ENCODE measurements around the gene RBM47.
"Not testable (repeated sequence)": the region's sequence is repeated elsewhere in the genome, so short reads cannot be mapped to it uniquely, and the experiment has no call there.

Gene RBM47

DNA sequence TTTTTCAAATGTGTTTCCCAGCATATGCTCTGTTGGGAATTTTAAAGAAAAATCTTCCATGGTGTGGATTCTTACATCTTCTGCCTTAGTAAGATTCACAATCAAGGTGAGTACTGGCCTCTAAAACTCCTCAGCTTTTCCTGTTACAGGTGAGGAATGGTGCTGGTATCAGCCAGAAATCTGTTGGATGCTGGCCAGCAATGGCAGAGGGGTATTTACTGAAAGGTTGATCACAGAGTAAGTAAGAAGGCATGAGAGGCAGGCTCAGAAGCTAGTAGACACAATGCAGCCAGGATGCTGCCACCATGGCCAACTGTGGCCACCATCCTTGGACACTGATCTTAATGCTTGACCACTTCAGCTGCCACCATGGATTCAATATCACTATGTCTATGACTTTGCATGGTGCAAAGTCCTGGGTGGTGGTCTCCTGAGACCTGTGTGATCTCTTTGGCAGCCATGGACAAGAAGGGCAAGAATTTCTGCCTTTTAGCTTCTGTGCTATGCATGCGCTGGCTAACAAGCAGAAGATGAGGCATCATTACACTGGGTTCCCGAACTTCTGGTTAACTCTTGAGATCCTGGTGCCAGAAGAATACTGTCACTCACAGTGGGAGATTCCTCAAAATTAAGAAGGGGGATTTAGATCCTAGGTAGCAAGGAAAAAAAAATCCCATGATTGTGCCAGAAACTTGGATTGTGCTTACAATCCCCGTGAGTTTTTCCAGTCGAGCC lies 234.3 kb downstream of the RBM47 start:
- no peaks in the 10 kb centered on the region for H4K20me1 ChIP-seq (ENCODE audit: low read depth, low read length)
- no peak overlapping the region for H3K4me3 ChIP-seq (ENCODE audit: insufficient read depth, low read length, poor library complexity, severe bottlenecking)
- no peaks in the 10 kb centered on the region for H3K9me3 ChIP-seq (ENCODE audit: insufficient read depth, low read length)
- H3K4me2 ChIP-seq (ENCODE audit: low read depth, low read length, poor library complexity, severe bottlenecking) = no peak overlapping the region
- no peaks in the 10 kb centered on the region for H3K79me2 ChIP-seq (ENCODE audit: insufficient read depth, low read length)
- H3K9me2 ChIP-seq (replicated peaks; ENCODE audit: insufficient read depth, low read length) = no peaks in the 10 kb centered on the region
- H3F3A ChIP-seq (ENCODE audit: insufficient read depth) = no peaks in the 10 kb centered on the region
- H3K27me3 ChIP-seq (ENCODE audit: low read length) = no peaks in the 10 kb centered on the region
- H3K27ac ChIP-seq (ENCODE audit: low read depth, low read length) = no peak overlapping the region
- H3K36me3 ChIP-seq (ENCODE audit: low read length) = no peaks in the 10 kb centered on the region
- H3K9ac ChIP-seq (ENCODE audit: low read length) = no peak overlapping the region
- no peak overlapping the region for H2AFZ ChIP-seq (ENCODE audit: low read depth, low read length, severe bottlenecking)
- TF ChIP-seq EZH2phosphoT487 (conservative IDR thresholded peaks at IDR 0.05; ENCODE audit: low read length) = no peak
- TF ChIP-seq, protein P1, sequence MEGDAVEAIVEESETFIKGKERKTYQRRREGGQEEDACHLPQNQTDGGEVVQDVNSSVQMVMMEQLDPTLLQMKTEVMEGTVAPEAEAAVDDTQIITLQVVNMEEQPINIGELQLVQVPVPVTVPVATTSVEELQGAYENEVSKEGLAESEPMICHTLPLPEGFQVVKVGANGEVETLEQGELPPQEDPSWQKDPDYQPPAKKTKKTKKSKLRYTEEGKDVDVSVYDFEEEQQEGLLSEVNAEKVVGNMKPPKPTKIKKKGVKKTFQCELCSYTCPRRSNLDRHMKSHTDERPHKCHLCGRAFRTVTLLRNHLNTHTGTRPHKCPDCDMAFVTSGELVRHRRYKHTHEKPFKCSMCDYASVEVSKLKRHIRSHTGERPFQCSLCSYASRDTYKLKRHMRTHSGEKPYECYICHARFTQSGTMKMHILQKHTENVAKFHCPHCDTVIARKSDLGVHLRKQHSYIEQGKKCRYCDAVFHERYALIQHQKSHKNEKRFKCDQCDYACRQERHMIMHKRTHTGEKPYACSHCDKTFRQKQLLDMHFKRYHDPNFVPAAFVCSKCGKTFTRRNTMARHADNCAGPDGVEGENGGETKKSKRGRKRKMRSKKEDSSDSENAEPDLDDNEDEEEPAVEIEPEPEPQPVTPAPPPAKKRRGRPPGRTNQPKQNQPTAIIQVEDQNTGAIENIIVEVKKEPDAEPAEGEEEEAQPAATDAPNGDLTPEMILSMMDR (IDR thresholded peaks at IDR 0.05; ENCODE audit: insufficient read depth, low read length, poor library complexity, severe bottlenecking) = no peak

DNA sequence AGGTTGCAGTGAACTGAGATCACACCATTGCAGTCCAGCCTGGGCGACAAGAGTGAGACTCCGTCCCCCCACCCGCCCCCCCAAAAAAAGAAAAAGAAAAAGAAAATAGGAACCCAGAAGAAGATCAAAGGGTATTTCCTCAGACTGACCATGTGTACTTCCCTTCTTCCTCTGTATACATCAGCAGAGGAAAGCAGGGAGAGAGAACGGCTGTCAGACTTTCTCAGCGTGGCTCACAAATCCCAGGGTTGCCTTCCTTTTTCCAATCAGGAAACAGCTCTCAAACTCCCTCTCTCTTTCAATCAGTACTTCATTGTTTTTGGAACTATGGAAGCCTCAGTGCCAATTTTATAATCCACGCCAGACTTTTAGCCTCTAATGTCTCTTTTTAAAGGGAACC lies 235.4 kb downstream of the RBM47 start:
- Histone ChIP-seq H3K9me3 (ENCODE audit: insufficient read depth, low read length) (no peaks in the 10 kb centered on the region), H3K27ac (ENCODE audit: low read depth, low read length) (no peak overlapping the region), H3K4me3 (ENCODE audit: insufficient read depth, low read length, poor library complexity, severe bottlenecking) (no peak overlapping the region), H3K27me3 (ENCODE audit: low read length) (no peaks in the 10 kb centered on the region), H3K36me3 (ENCODE audit: low read length) (no peaks in the 10 kb centered on the region), H3K79me2 (ENCODE audit: insufficient read depth, low read length) (no peaks in the 10 kb centered on the region), H3K4me2 (ENCODE audit: low read depth, low read length, poor library complexity, severe bottlenecking) (no peak overlapping the region), H4K20me1 (ENCODE audit: low read depth, low read length) (no peaks in the 10 kb centered on the region), H2AFZ (ENCODE audit: low read depth, low read length, severe bottlenecking) (no peak overlapping the region), H3F3A (ENCODE audit: insufficient read depth) (no peaks in the 10 kb centered on the region), H3K9me2 (replicated peaks; ENCODE audit: insufficient read depth, low read length) (no peaks in the 10 kb centered on the region), H3K9ac (ENCODE audit: low read length) (no peak overlapping the region)
- TF ChIP-seq EZH2phosphoT487 (conservative IDR thresholded peaks at IDR 0.05; ENCODE audit: low read length) = no peak
- TF ChIP-seq, protein P1 (IDR thresholded peaks at IDR 0.05; ENCODE audit: insufficient read depth, low read length, poor library complexity, severe bottlenecking) = no peak

DNA sequence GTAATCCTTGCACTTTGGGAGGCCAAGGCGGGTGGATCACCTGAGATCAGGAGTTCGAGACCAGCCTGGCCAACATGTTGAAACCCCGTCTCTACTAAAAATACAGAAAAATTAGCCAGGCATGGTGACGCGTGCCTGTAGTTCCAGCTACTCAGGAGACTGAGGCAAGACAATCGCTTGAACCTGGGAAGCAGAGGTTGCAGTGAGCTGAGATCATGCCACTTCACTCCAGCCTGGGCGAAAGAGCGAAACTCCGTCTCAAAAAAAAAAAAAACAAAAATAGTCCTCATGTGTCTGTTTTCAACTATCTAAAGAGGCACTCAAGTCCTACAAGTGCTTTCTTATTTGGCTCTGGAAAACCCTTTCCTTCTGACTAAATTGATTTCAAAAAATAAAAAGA lies 237.4 kb downstream of the RBM47 start:
- not testable (repeated sequence) for H3K4me3 ChIP-seq (ENCODE audit: insufficient read depth, low read length, poor library complexity, severe bottlenecking); H3K36me3 ChIP-seq (ENCODE audit: low read length); H3K27me3 ChIP-seq (ENCODE audit: low read length); H3K9me2 ChIP-seq (replicated peaks; ENCODE audit: insufficient read depth, low read length); H3K9ac ChIP-seq (ENCODE audit: low read length); H3K4me2 ChIP-seq (ENCODE audit: low read depth, low read length, poor library complexity, severe bottlenecking); H2AFZ ChIP-seq (ENCODE audit: low read depth, low read length, severe bottlenecking); H4K20me1 ChIP-seq (ENCODE audit: low read depth, low read length); H3K79me2 ChIP-seq (ENCODE audit: insufficient read depth, low read length); H3F3A ChIP-seq (ENCODE audit: insufficient read depth); H3K27ac ChIP-seq (ENCODE audit: low read depth, low read length); H3K9me3 ChIP-seq (ENCODE audit: insufficient read depth, low read length)

DNA sequence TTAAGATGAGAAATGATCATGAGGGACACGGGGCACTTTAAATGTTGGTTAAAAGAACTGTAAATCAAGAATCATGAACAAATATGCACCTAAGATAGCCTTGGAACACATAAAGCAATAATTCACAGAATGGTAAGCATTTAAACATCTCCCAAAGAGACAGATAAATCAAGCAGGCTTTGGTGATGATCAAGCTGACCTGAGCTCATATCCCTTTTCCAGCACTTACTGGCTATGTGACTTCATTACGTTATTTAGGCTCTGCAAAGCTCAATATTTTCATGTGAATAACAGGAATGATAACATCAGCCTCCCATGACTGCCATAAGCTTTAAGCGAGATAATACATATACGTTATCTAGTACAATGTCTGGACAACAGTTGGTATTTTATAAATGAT lies 239.7 kb downstream of the RBM47 start:
- Histone ChIP-seq H3K4me3 (ENCODE audit: insufficient read depth, low read length, poor library complexity, severe bottlenecking) (no peak overlapping the region), H3K9me2 (replicated peaks; ENCODE audit: insufficient read depth, low read length) (no peaks in the 10 kb centered on the region), H2AFZ (ENCODE audit: low read depth, low read length, severe bottlenecking) (no peak overlapping the region), H3K79me2 (ENCODE audit: insufficient read depth, low read length) (no peaks in the 10 kb centered on the region), H3K27ac (ENCODE audit: low read depth, low read length) (no peak overlapping the region), H4K20me1 (ENCODE audit: low read depth, low read length) (no peaks in the 10 kb centered on the region), H3K27me3 (ENCODE audit: low read length) (no peaks in the 10 kb centered on the region), H3K9ac (ENCODE audit: low read length) (no peak overlapping the region), H3K4me2 (ENCODE audit: low read depth, low read length, poor library complexity, severe bottlenecking) (no peak overlapping the region), H3K36me3 (ENCODE audit: low read length) (no peaks in the 10 kb centered on the region), H3F3A (ENCODE audit: insufficient read depth) (no peaks in the 10 kb centered on the region), H3K9me3 (ENCODE audit: insufficient read depth, low read length) (no peaks in the 10 kb centered on the region)
- TF ChIP-seq, protein P1 (IDR thresholded peaks at IDR 0.05; ENCODE audit: insufficient read depth, low read length, poor library complexity, severe bottlenecking) = no peak
- TF ChIP-seq EZH2phosphoT487 (conservative IDR thresholded peaks at IDR 0.05; ENCODE audit: low read length) = no peak
